GM18505 (cell line): ENCODE data around the gene L3MBTL1.

ENCODE experiments used
- ATAC-seq: cut with Tn5 transposase; IDR thresholded peaks from one replicate; pipeline ENCODE4 v1.9.1; 2021; ENCODE audit not compliant: unreplicated experiment
- POLR2A ChIP-seq: IDR thresholded peaks from 4 replicates; pipeline ENCODE4 v1.6.1; 2011; ENCODE audit warnings: borderline replicate concordance; ENCODE audit not compliant: insufficient read depth, insufficient read length; ENCODE audit errors: extremely low read depth

Gene L3MBTL1

GRCh38 chr20:43507150-43508080 is at the start of gene L3MBTL1:
TSS of gene L3MBTL1 (plus strand) at chr20:43507697. CDS start at chr20:43513504, 5,807 bp downstream.
- no peak for TF ChIP-seq POLR2A
- no peak for ATAC-seq

DNA sequence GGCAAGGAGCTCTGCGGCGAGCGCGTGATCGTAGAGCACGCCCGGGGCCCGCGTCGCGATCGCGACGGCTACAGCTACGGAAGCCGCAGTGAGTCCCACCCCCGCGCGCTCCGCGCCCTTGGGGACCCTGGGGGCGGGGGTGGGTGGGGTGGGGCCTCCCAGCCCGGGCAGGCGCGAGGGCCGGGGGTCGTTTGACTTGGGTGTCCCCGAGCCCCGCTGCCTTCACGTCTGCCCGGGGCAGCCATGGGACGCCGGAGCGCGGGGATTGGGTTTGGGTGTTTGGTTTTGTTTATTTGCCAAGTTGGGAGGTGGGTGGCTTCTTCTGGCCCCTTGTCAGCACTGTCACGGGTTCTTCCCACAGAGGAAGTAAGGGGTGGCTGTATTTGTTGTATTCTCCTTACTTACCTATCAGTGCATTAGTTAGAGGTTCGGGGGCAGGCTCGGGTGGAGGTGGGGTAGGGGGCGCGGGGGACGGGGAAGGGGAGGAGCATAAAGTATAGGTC is 49.0 kb upstream of the L3MBTL1 start:
- TF ChIP-seq POLR2A: no peak
- peak; percentile 5 for ATAC-seq

DNA sequence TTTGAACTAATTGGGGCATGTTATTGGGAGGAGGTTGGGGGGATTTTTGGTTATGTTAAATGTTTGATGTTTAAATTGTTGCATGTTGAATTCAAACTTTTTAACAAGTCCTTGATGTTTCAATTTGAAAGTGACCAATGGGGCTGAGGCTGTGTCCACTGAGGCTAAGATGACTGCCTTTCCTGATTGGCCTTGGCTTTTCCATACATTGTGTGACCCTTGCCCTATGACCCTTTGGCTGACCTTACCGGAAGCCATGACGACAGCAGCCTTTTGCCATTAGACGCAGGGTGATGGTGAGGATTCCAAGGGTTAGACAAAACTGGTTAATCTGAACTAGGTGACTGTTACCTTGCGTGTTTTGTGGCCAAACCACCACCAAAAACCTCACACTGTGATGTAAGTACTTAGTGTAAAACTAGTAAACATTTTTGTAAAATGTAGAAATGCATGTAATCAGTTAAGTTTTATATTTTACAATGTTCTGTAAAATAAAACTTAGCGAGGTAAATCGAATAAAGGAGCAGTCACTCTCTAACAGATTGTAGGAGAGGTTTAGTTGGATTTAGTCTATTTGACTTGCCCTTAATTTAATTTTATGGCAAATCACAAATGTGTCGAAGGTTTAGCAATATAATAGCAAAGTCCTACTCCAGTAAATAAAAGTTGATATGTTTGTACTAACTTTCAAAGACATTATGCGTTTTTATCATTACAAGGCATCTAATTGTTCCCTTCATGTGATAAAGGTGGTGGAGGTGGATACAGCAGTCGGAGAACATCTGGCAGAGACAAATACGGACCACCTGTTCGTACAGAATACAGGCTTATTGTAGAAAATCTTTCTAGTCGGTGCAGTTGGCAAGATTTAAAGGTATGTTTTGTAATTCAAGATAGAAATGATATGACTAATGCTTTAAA is 48.2 kb upstream of the L3MBTL1 start:
- TF ChIP-seq POLR2A: no peak
- ATAC-seq: no peak

DNA sequence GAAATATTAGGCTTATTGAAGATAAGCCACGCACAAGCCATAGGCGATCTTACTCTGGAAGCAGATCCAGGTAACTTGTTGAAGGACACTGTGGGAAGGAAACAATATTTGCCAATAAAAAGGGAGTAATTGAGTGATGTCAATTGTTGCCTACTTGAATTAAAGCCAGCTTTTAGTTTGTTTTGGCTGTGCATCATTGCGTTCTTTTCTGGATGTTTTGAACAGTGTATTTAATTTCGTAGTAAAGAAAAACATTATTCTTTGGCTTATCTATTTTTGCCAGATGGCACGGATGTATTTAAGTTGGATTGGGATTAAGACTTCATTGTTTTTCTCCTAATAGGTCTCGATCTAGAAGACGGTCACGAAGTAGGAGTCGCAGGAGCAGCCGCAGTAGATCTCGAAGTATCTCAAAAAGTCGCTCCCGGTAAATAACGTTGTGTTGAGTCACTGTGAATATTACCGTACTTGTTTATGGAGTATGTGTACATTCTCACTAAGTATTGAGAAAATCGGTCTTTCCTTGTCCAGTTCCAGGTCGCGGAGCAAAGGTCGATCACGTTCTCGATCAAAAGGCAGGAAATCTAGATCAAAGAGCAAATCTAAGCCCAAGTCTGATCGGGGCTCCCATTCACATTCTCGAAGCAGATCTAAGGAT is 47.2 kb upstream of the L3MBTL1 start:
- no peak for TF ChIP-seq POLR2A
- ATAC-seq: no peak

- no peak for ATAC-seq
- TF ChIP-seq POLR2A: no peak
Measured at GRCh38 chr20:43460830-43461200, 46.7 kb upstream of the L3MBTL1 start.

GRCh38 chr20:43461894-43462659 is 45.4 kb upstream of the L3MBTL1 start:
- TF ChIP-seq POLR2A: peak; percentile 17
- no peak for ATAC-seq

- ATAC-seq: no peak
- TF ChIP-seq POLR2A: no peak
Measured at GRCh38 chr20:43462660-43463526, 44.6 kb upstream of the L3MBTL1 start.

- ATAC-seq: no peak
Measured at GRCh38 chr20:43463527-43464218, 43.8 kb upstream of the L3MBTL1 start.

GRCh38 chr20:43464219-43464790 is 43.2 kb upstream of the L3MBTL1 start:
- ATAC-seq: no peak
- peak; percentile 10 for TF ChIP-seq POLR2A

More at GRCh38 chr20:43463527-43464218, 43.8 kb upstream of the L3MBTL1 start:
- TF ChIP-seq POLR2A: no peak

GRCh38 chr20:43465625-43465943 is 41.9 kb upstream of the L3MBTL1 start:
- no peak for ATAC-seq
- no peak for TF ChIP-seq POLR2A

- no peak for ATAC-seq
- no peak for TF ChIP-seq POLR2A
Measured at GRCh38 chr20:43467589-43467988, 39.9 kb upstream of the L3MBTL1 start.
